ENCODE results near the gene MOB2. TPM values are rescaled to one million over a fixed set of nuclear protein-coding genes. Genes with fewer than 3 reads are reported as not detected.

MOB2 gene
- 13.2 and 22.9 TPM in 2 replicates for total RNA-seq

GRCh38 chr11:1486054-1486825, at the start of gene MOB2:
Gene MOB2 (minus strand): TSS chr11:1486779. CDS start chr11:1486556, 223 bp downstream.

Other genes with a start within 250 kb of the MOB2 start
- gene TOLLIP, start 177.1 kb downstream of the MOB2 start, total RNA-seq = 30.8 and 32.6 TPM in 2 replicates
- gene BRSK2, start 96.8 kb downstream of the MOB2 start, total RNA-seq = 0.09 and 1.6 TPM in 2 replicates
- gene DUSP8, start 85.5 kb upstream of the MOB2 start, total RNA-seq = 0.70 TPM in 1 of 2 replicates, not detected in the other
- gene KRTAP5-1, start 98.5 kb upstream of the MOB2 start, total RNA-seq = not detected in 2 replicates
- gene KRTAP5-2, start 111.5 kb upstream of the MOB2 start, total RNA-seq = not detected in 2 replicates
- not detected in 2 replicates for gene KRTAP5-3, start 121.7 kb upstream of the MOB2 start, total RNA-seq
- gene KRTAP5-4, start 135.4 kb upstream of the MOB2 start, total RNA-seq = not detected in 2 replicates
- not detected in 2 replicates for gene KRTAP5-5, start 143.0 kb upstream of the MOB2 start, total RNA-seq
- gene KRTAP5-6, start 210.4 kb upstream of the MOB2 start, total RNA-seq = not detected in 2 replicates

All from pericardium fibroblast (primary cell).